GM21529 (cell line): Measurements from ENCODE around the gene ZNF804A.

ENCODE experiments used
- ATAC-seq: cut with Tn5 transposase; IDR thresholded peaks from one replicate; pipeline ENCODE4 v1.9.1; 2021; ENCODE audit not compliant: unreplicated experiment

The ZNF804A gene

DNA sequence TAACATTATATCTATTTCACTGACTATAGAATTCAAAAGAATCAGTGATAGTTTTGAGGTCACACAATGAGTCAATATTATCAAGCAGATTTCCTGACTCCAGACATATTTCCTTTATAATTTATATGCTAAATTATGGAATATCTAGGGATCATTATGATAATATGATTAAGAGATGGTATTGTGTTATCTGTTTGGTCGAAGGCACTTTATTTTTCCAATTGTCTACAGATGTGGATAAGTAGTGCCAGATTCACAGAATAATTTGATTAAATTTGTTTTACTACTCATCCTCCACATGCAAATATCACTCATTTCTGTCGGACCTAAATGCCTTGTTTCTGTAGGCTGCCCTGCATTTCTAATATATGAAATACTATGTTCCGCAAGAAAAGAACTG, 4.4 kb downstream of the ZNF804A start:
- ATAC-seq = no peak

DNA sequence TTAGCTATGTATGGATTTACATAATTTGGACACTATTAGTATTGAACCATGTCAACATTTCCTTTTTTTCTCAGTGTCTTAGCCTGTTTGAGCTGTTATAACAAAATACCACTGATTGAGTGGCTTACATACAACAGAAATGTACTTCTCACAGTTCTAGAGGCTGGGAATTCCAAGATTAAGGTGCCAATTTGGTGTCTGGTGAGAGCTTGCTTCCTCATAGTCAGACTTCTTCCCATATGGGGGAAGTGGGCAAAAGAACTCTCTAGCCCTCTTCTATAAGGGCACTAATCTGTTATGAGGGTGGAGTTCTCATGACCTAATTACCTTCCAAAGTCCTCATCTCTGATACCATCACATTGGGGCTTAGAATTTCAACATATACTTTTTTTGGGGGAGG, 12.6 kb downstream of the ZNF804A start:
- ATAC-seq = no peak

DNA sequence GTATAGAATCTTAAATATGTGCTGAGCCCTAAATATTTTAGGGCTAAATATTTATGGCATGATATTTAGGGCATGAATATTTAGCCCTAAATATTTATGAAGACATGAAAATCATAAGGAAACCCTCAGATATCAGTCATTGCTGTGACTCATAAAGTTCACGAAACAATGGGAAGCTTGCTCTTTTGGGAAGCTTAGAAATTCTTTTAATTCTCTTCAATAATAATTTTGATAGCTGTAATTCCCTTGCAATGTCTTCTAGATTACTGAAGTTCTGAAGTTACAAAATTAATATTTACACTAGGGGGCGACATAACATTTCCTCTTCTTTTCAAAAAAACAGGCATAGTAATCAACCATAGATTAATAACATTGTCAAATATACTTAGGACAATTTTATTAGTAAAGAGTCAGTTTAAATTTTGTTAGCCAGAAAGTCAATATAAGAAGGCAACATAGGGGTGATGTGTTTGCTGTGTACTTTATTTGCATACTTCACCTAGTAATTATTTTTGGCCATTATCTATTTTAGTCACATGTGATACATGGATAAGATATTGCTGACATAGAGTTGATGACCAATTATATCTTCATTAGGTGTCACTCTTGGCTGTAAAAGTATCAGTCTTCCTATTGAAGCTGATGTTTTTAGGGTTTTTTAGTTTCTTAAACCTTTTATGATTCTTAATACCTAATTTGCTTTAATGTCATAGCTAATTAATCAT, 13.2 kb downstream of the ZNF804A start:
- ATAC-seq = peak; percentile 65

DNA sequence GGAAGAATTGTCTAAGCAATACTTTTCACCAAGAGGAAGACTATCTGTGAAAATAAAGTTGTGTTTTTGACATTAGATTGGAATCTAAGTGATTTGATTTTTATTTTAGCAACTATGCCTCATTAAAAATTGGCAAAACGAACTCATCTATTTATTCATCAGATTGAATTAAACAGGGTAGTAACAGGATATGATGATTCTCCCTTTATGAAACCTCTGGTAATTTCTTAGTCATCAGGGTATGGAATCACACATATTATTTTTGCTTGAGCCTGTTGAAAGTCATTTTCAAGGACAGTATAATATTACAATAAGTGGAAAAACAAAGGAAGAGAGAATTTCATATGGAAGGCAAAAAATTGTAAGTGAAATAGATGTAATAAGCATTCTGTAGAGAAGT, 22.0 kb downstream of the ZNF804A start:
- ATAC-seq = no peak

DNA sequence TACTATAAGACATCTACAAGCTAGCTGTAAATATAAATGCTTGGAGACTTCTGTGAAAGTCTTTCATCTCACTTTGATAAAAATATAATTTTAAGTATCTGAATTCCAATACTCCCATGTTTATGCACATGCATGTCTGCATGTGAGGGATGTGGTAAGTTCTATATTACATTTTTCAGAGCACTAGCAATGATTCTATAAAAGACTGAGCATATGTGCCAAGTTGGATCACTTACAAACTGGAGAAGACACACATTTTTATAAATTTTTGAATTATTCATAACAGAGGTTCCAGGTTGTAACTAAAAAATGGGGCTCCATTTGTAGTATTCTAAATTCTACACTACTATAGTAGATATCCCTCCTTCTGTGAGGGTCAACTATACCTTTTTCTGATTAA, 26.0 kb downstream of the ZNF804A start:
- ATAC-seq = no peak

DNA sequence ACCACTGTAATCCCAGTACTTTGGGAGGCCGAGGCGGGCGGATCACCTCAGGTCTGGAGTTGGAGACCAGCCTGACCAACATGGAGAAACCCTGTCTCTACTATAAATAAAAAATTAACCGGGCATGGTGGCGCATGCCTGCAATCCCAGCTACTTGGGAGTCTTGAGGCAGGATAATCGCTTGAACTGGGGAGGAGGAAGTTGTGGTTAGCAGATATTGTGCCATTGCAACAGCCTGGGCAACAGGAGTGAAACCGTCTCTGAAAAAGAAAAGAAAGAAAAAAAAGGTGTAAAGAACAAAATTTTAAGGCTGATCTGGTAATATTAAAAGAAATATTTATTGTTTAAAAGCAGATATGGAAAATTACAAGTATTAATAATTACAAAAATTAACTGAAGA, 29.7 kb downstream of the ZNF804A start:
- ATAC-seq = no peak

DNA sequence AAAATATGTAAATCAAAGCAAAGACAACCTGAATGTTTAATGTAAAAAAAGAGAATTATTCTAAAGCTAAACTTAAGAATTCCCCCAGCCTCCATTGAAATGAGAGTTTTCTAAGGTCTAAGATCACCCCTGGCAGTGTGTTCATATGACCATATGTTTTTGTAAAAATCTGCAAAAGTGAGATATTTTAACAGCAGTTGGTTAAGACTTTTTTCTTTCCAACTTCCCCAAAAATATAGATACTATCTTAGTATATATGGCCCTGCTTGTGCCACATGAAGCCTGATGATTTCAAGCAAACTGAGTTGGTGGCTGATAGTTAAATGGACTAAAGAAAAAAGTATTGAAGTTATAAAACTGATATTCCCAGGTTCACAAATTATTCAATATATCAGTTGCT, 35.4 kb downstream of the ZNF804A start:
- ATAC-seq = no peak

DNA sequence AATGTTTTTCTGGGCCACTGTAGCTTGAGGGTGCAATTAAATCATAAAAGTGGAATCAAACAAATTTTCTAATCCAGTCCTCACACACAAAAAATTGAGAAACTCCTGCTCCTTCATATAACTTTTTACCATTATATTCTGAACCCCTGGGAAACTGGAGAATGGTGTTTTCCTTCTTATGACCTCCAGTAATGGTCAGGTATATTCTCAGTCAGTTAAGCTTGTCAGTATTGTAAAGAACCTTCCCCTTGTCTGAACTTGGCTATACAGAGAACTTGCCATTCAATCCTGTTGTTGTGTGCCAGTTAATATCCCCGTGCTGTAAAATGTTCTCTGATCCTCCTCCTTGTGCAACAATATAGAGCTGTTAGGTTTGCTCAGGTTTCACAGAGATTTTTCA, 39.5 kb downstream of the ZNF804A start:
- no peak for ATAC-seq

DNA sequence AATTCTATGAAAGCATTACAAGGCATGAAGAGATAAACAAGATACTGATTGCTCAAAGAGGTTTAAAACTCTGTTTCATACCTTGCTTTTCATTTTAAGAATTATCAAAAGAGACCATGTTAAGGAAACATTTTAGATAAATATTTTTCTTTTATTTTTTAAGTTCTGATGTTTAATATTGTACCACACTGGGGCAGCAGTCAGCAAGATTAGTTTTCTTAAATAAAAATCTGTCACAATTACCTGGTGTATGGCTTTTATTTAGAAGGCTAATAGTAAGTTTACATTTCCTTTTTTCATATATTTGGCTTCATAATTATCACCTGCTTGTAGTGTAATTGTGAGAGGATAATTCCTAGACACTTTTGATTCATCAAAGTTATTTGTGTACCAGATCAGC, 46.4 kb downstream of the ZNF804A start:
- no peak for ATAC-seq

DNA sequence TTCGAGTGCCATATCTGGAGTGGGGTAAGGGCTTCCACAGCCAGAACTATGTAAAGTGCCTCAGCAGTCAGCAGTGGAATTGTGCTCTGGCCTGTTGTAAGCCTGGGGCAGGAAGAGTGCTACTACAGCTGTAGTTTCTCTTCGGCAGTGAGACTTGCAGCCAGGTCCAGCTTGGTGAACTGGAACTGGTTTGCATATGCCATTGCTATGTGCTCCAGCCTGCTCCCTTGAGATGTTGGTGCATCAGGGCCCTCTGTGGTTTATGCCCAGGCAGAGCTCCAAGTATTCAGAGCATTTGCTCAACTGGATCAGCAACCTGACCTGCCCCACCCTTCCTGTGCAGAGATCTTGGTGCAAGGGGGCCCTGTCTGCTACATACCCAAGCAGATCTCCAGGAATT, 47.8 kb downstream of the ZNF804A start:
- peak; percentile 72 for ATAC-seq

DNA sequence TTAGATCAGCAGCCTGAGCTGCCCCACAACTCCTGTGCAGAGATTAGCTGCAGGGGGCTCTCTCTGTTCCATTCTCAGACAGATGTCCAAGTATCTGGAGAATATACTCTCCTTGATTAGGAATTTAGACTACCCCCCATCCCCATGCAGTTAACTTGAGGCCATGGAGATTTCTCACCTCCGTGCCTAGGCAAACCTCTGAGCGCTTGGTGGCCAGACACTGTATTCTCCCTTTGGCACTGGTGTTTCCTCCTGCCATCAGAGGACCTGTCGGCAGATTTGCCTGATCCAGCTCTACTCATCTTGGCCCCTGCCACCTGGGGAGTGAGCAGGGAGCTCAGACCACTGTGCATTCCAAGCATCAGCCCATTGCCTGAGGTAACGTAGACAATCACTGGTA, 48.3 kb downstream of the ZNF804A start:
- peak; percentile 5 for ATAC-seq

DNA sequence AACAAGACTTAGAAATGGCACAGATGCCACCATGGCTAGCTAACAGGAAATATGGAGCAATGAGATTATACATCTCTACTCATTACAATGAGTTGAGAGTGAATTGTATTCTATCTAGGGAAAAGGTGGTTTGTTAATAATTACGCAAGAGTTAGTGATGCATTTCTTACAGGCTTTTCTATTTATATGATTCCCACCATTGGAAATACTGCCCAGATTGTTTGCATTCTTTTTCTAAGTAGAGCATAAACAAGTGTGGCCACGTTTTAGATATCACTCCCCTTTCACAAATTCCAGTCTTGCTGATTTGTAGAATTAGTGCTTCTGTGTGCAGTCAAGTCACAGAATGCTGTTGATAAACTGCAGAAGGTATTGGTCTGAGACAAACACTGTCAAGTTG, 56.6 kb downstream of the ZNF804A start:
- no peak for ATAC-seq

DNA sequence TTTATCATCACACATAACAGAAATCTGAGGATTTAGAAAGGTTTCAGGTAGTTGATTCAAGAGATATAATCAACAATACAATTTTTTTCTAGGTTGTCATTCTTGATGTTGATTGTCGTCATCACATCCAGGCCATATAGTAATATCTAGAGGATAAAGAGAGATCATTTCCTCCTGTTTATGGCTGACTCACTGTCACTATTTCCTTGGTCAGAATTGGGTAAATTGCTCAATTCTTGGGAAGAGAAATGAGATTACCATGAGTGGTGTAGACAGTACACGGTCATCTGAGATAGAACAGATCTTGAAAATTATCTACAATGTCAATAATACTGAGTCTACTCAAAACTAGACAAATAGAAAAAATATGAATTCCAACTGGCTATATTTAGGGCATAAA, 78.8 kb downstream of the ZNF804A start:
- no peak for ATAC-seq

DNA sequence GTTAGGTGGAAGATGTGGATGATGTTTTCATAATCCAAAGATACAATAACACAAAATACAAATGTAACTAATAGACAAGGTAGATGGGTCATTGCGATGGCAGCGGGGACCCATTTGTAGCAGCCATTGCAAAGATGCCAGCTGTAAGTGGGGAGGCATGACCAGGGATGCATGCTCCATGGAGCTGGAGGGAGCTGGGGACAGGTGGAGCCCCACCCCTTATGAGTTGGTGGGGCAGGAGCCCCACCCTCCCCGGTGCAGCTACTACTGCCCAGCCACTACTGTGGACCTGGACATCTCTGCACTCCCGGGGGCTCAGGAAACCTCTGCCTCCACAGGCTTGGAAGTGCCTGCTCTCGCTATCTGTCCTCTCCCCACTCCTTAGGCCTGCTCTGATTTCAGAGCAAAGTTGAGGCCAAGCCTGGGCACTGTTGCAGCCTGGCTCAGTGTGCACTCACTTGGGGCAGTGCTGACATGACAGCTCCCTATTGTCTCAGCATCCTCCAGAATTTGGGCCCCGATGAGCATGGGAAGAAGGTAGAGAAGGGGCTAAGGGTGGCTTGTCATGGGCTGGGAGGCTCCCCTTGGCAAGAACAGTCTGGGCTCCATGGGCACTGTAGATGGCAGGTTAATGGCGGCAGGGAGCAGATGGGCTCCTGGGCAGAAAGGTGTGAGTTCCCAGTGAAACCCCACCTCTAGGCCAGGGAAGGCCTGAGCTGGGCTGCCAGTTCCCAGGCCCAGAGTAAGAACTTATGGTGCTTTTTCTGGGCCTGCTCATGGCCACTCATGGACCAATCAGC, 81.1 kb downstream of the ZNF804A start:
- no peak for ATAC-seq

DNA sequence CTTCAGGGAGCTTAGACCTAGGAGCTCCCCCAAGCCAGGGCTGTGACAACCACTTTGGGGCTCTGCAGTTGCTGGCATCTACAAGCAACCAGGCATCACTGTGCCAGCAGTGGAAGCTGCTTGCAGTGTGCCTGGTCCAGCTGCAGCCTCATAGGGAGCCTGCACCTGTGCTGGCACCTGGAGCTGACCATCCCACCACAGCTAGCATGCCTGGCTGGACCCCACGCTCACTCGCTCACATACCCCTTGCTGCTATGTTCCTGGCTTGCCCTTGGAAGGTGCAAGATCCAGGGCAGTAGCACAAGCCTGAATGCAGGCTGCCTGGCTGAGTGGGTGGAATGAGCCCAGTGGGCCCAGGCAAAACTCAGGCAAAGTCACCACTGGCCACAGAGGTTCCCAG, 82.5 kb downstream of the ZNF804A start:
- ATAC-seq = no peak

DNA sequence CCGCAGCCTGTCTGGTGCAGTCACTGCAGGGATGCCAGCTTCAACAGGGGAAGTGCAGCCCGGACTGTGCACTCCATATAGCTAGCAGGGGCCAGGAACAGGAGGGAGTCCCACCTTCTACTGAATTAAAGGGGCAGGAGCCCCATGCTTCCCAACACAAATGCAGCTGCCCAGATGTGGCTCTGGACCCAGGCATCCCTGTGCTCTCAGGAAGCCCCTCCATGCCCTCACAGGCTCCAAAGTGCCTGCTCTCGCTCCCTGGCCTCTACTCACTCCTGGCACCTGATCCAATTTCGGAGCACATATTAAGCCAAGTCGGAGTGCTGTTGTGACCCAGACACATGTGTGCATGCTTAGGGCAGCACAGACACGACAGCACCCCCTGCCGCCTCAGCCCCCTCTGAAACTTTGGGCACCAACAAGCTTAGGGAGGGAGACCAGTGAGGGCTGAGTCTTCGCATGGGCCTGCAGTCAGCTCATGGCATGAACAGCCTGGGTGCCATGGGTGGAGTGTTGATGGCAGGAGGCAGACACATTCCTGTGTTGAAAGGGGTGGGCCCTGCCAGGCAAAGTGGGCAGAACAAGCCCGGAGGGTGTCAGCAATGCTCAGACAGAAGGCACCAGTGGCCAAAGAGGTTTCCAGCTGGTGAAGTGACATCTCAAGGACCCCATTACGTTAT, 83.5 kb downstream of the ZNF804A start:
- ATAC-seq = no peak

DNA sequence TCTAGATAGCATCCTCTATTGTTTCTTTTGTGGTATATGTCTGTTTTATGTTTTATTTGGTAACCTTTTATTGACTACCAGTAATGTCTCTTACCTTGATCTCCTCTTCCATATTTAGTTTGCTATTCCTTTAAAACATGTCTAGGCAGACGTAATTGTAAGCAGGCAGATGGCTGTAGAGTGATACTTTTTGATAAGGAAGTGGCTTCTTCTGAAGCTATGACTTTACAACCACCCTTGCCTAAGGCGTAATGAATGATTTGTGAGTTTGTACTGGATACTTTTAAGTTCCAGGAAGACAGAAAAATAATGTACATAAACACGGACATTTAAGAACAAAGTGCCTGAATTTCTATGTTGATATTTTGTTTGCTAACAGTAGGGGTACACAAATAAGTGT, 85.6 kb downstream of the ZNF804A start:
- no peak for ATAC-seq

DNA sequence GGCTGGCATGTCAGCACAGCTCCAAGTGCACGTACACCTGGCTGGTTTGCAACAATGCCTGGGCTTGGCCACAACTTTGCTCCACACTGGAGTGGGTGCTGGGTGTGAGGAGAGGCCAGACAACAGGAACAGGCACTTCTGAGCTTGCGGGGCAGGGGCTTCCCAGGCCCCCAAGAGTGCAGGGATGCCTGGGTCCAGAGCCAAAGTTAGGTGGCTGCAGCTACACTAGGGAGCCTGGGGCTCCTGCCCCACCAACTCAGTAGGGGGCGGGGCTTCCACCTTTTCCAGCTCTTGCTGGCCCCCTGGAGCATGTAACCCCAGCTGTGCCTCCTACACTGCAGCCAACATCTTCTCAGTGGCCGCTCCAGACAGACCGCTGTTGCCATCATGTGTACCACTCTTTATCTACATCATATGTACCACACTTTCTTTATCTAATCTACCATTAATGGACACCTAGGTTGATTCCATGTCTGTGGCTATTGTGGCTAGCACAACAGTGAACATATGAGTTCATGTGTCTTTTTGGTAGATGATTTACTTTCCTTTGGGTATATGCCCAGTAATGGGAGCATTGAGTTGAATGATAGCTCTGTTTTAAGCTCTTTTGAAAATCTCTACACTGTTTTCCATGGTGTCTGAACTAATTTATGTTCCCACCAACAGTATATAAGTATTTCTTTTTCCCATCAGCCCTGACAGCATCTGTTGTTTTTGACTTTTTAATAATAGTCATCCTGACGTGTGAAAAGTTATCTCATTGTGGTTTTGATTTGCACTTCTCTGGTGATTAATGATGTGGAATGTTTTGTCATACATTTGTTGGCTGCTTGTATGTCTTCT, 87.9 kb downstream of the ZNF804A start:
- ATAC-seq = no peak

DNA sequence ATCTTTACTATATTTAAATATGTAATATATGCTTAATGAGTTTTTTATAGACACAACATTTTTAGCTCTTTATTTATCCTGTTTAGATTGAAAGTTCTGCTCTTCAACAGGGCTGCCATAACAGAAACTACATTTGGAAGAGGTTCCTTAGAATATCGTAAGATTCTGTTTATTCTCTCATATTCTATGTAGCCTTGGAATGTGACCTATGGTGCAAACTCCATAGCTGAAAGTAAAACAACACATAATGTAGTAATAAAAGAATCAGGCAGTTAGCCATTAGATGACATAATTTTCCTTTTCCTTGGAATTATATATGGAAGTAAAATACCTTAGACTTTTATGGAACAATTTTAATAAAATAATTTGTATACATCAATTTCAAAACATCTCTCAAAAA, 91.3 kb downstream of the ZNF804A start:
- no peak for ATAC-seq

DNA sequence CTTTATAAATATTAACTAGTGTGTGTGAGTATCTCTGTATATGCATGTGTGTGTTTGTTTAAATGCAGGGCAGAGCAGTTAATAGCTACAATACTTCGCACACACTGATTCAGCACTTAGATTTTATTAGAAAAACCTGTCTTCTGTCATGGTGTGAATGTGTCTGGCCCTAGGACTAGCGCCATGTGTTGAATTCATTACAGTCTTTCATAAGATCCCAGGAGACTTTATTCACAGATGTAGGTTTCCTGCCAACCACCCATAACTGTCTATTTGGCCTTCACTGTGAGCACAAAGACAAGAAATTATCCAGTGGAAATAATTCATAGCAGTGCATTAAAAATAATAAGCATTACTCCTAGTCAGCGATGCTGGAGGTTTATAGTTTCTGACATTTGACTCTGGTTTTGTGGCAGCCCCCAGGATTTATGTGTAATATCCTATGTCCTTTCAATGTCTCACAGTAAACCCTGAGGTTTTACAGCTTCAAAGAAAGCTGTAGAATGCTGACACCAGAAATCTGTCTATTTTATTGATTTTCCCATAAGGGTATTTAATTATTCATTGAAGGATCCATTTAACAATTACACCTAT, 93.9 kb downstream of the ZNF804A start:
- ATAC-seq = no peak

DNA sequence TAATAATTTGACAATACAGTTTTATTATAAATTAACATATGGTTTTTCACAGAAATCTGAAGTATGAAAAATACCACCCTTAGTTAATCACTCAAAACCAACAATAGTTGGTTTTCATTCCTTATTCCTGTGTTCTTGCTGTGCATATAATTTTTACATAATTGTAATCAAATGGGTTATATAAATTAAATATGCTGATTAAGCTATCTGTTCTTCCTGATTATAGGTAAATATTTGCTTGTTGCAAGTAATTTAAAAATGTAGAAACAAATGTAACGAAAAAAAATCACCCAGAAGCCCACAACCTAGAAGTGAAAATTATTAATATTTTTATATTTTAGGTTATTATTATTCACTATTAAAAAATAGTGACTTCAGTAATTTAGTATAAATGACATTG, 98.3 kb downstream of the ZNF804A start:
- ATAC-seq = no peak
